Thoracic aorta (tissue), 2 donors: ENCODE data around the gene ZDHHC14. TPM values are rescaled to one million over a fixed set of nuclear protein-coding genes. Genes with fewer than 3 reads are reported as not detected.

Source experiments
- ATAC-seq: fragments of 150-250 bp; one replicate; pipeline ENCODE4 v1.8.0; 2017; ENCODE audit warnings: low read depth; ENCODE audit not compliant: insufficient number of reproducible peaks, low FRiP score
- DNase-seq: peaks from one replicate; pipeline ENCODE4 v3.0.0-alpha.2; 2020; ENCODE audit warnings: low spot score
- H3K27ac ChIP-seq, 2 donors: fragments of 200-600 bp; sonication (generic); 1 replicate in 1 of 2; 2 replicates in 1 of 2; pipeline ENCODE4 v1.5.1; 2016; ENCODE audit warnings: mild to moderate bottlenecking in 2 of 2, moderate library complexity in 2 of 2
- H3K27me3 ChIP-seq: fragments of 200-600 bp; sonication (generic); replicated peaks from 2 replicates; pipeline ENCODE4 v1.6.0; 2016; ENCODE audit warnings: mild to moderate bottlenecking; ENCODE audit not compliant: insufficient read depth
- H3K36me3 ChIP-seq: fragments of 200-600 bp; sonication (generic); one replicate; pipeline ENCODE4 v1.5.1; 2016
- H3K4me1 ChIP-seq, 2 donors: fragments of 200-600 bp; sonication (generic); 1 replicate in 1 of 2; 2 replicates in 1 of 2; pipeline versions ENCODE4 v1.5.1 to v1.6.0; 2016; ENCODE audit warnings: low read depth in 2 of 2, mild to moderate bottlenecking in 1 of 2; ENCODE audit not compliant: control insufficient read depth in 1 of 2
- H3K4me3 ChIP-seq: fragments of 200-600 bp; sonication (generic); 2 replicates; pipeline ENCODE4 v1.5.1; 2016; ENCODE audit warnings: mild to moderate bottlenecking
- H3K9me3 ChIP-seq: fragments of 200-600 bp; sonication (generic); 2 replicates; pipeline ENCODE4 v1.5.1; 2016
- total RNA-seq, 2 donors: library from RNA; depleted of rRNA; stranded (reverse); fragments of >200 nt; gene quantifications; one replicate each; pipeline versions ENCODE4 v1.1.0 to v1.2.3, GENCODE V29; 2016
- TF ChIP-seq, protein P1 (sequence below): fragments of 200-600 bp; sonication (generic); IDR thresholded peaks from one replicate; pipeline ENCODE4 v1.5.1; 2019; ENCODE audit warnings: antibody characterized with exemption

ZDHHC14 gene
- total RNA-seq, 2 donors from 2014 or later = 20.0 to 31.1 TPM

DNA sequence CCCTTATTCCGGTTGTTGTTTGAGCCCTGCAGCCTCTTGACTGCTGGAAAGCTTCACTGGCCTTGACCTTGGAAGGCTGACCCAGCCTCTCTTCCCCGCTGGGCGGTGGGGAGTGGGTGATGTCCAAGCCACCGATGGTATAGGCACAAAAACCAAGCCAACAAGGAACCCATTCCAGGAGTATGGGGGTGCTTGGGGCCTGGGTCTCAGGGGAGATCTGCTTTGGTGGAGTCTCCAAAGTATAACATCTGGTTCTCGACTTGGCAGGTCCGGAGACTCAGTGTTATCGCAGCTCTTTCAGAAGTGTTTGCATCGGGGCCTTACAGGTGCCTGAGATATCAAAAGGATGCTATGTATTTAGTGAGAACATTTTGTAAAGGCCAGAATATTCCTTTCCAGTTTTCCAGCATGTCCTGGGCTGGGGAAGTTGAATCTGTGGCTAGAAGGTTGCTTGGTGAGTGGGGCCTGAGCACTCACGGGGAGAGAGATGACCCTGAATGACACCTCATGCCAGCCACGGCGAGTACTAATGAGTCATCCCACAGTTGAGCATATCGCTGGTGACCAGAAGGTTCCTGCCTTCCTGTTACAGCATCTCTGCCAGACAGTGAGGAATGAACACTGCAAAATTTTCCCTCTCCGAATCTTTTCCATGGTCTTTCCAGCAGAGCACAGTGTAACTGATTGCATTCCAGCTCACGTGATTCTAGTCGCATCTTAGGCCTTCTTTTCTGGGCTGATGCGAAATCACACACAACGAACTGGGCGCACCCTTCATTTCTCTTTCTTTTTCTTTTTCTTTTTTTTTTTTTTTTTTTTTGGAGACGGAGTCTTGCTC, 133.9 kb downstream of the ZDHHC14 start:
- Histone ChIP-seq H3K4me1 (no peaks in the 10 kb centered on the region), H3K27ac (no peak overlapping the region), H3K27me3 (no peaks in the 10 kb centered on the region), H3K9me3 (no peaks in the 10 kb centered on the region), H3K36me3 (no peaks in the 10 kb centered on the region), H3K4me3 (no peak overlapping the region)
- no peak for DNase-seq
- TF ChIP-seq, protein P1, sequence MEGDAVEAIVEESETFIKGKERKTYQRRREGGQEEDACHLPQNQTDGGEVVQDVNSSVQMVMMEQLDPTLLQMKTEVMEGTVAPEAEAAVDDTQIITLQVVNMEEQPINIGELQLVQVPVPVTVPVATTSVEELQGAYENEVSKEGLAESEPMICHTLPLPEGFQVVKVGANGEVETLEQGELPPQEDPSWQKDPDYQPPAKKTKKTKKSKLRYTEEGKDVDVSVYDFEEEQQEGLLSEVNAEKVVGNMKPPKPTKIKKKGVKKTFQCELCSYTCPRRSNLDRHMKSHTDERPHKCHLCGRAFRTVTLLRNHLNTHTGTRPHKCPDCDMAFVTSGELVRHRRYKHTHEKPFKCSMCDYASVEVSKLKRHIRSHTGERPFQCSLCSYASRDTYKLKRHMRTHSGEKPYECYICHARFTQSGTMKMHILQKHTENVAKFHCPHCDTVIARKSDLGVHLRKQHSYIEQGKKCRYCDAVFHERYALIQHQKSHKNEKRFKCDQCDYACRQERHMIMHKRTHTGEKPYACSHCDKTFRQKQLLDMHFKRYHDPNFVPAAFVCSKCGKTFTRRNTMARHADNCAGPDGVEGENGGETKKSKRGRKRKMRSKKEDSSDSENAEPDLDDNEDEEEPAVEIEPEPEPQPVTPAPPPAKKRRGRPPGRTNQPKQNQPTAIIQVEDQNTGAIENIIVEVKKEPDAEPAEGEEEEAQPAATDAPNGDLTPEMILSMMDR = no peak
- ATAC-seq = peak; percentile 65

- Histone ChIP-seq H3K4me3 (no peak overlapping the region), H3K9me3 (no peaks in the 10 kb centered on the region), H3K27ac (no peak overlapping the region), H3K36me3 (no peaks in the 10 kb centered on the region), H3K27me3 (no peaks in the 10 kb centered on the region), H3K4me1 (no peaks in the 10 kb centered on the region)
- no peak for DNase-seq
- ATAC-seq = no peak
- TF ChIP-seq, protein P1 = no peak
These were observed 135.5 kb downstream of the ZDHHC14 start for GRCh38 chr6:157516319-157517026.

DNA sequence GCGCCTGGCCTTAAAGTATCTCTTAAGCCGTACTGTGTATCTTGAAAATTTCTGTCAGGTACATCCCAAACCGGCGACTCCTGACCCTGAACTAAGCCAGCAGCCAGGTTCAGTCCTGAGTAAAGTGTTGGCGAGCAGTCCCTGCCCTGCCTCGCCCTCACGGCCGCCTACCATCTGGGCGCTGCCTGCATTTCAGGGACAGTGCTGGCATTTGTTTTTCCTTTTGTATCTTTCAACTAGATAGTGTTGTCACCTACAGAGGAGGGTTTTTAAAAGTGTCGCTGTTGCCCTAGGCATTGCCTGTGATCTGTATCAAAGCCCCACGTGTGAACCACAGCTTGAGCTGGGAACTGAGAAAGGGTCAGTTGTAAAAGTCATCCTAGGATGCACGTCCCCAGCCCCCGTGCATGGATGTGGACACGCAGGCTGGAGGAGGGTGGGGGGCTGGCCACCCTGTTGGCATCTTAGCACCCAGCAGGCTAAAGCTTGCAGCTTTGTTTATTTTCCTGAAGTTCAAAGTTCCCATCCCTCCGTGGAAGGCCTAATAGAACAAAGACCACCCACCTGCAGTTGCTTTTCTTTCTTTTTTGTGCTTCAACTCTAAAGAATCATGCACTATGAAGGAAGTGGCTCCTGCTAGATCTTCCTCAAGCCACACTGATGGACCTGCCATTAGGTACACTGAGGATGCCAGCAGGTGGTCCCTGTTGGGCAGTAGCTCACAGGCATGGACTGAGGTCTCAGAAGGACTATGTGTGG, 136.8 kb downstream of the ZDHHC14 start:
- TF ChIP-seq, protein P1 = no peak
- no peak for ATAC-seq
- Histone ChIP-seq H3K27ac (no peak overlapping the region), H3K27me3 (no peaks in the 10 kb centered on the region), H3K4me1 (no peaks in the 10 kb centered on the region), H3K36me3 (no peaks in the 10 kb centered on the region), H3K4me3 (no peak overlapping the region), H3K9me3 (no peaks in the 10 kb centered on the region)
- no peak for DNase-seq

DNA sequence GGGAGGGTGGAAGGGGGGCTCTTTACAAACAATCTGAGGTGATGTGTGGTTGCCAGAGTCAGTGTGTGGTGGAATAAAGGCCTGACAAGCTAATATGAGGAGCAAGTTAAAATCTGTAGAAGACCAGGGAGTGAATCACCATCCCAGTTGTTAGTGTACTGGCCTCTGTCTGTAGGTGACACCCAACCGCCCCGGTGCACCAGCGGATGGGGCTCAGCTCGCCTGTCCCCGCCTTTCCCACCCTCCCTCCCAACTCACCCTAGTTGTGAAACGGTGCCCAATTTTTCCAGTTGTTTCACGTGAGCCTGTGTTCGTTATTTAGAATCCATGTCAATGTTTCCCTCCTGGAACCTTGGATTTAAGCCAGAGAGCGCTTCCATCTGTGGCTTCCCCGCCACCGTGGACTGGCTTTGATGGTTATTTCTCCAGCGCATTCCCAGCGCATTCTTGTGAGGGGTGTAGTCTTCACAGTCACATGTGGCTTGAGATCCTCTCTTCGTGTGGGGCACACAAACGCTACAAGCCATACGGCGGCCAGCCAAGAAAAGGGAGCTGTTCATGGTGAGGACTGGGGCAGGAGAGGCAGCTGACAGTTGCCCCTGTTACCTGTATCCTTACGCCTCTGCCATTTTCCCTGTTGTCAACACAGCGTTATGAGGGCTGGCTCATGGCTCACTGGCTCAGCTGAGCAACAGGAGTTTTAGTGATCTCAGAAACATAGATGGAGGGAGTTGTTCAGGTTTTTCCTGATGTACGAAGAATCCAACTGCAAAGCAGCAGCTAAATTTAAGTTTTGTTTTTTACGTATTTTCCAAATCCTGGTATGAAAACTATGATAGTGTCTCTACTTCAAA, 137.6 kb downstream of the ZDHHC14 start:
- ATAC-seq (no peak), DNase-seq (no peak)
- H3K27me3 ChIP-seq = no peaks in the 10 kb centered on the region
- no peaks in the 10 kb centered on the region for H3K4me1 ChIP-seq
- TF ChIP-seq, protein P1 = no peak
- H3K4me3 ChIP-seq = no peak overlapping the region
- no peak overlapping the region for H3K27ac ChIP-seq
- H3K9me3 ChIP-seq = no peaks in the 10 kb centered on the region
- H3K36me3 ChIP-seq = no peaks in the 10 kb centered on the region
